B cell (primary cell): ENCODE data around the gene SOX18.

ENCODE experiments used
- EZH2 ChIP-seq: IDR thresholded peaks from 2 replicates; pipeline ENCODE4 v1.6.1; 2012; ENCODE audit warnings: borderline replicate concordance, low read depth, mild to moderate bottlenecking, moderate library complexity, low read length; ENCODE audit not compliant: insufficient read depth, poor library complexity, severe bottlenecking
- TF ChIP-seq, protein P1 (sequence below): fragments of 200-600 bp; IDR thresholded peaks from one replicate; pipeline ENCODE4 v1.8.0; 2022; ENCODE audit warnings: antibody characterized with exemption, mild to moderate bottlenecking

DNA sequence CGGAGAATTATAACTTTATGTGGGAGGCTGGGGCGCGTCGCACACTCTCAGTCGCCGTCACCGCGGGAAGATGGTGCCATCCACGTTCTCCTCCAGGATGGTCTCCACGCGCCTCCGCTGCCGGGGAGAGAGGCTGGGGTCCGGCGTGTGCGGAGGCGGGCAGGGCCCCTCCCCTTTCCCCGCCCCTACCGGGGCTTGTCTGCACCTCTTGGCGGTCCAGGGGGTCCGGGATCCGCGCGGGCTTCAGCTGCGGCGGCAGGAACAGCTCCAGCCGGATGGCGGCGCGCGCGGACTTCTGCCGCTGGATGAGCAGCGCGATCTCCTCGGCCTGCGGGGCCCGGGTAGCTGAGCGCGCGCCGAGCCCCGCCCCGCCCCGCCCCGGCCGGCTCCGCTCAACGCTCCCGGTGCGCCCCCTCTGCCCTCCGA, 34.0 kb upstream of the SOX18 start:
- TF ChIP-seq, protein P1, sequence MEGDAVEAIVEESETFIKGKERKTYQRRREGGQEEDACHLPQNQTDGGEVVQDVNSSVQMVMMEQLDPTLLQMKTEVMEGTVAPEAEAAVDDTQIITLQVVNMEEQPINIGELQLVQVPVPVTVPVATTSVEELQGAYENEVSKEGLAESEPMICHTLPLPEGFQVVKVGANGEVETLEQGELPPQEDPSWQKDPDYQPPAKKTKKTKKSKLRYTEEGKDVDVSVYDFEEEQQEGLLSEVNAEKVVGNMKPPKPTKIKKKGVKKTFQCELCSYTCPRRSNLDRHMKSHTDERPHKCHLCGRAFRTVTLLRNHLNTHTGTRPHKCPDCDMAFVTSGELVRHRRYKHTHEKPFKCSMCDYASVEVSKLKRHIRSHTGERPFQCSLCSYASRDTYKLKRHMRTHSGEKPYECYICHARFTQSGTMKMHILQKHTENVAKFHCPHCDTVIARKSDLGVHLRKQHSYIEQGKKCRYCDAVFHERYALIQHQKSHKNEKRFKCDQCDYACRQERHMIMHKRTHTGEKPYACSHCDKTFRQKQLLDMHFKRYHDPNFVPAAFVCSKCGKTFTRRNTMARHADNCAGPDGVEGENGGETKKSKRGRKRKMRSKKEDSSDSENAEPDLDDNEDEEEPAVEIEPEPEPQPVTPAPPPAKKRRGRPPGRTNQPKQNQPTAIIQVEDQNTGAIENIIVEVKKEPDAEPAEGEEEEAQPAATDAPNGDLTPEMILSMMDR = peak; percentile 69
- no peak for TF ChIP-seq EZH2
